Central memory CD8-positive, alpha-beta T cell (primary cell): ENCODE data around the gene PCDHGB1.
A peak's percentile ranks its signal among the peaks of the same experiment; 100 is the strongest.
"Not testable (repeated sequence)": the region's sequence is repeated elsewhere in the genome, so short reads cannot be mapped to it uniquely, and the experiment has no call there.

ENCODE experiments used
- ATAC-seq: fragments of 150-1000 bp; cut with Tn5 transposase; replicated peaks from 2 replicates; pipeline ENCODE4 v1.10.0; 2022; ENCODE audit warnings: mild to moderate bottlenecking, moderate FRiP score, moderate number of reproducible peaks; ENCODE audit not compliant: poor library complexity, severe bottlenecking; ENCODE audit errors: extremely low read depth
- DNase-seq, 2 donors: peaks; one replicate each; pipeline ENCODE4 v3.0.0; 2021; ENCODE audit warnings: low spot score in 2 of 2
- H3K27ac Mint-ChIP-seq: one replicate; pipeline ENCODE4 v1.8.0; 2022; ENCODE audit warnings: low read depth, mild to moderate bottlenecking, moderate library complexity, mixed read lengths
- H3K27me3 Mint-ChIP-seq: one replicate; pipeline ENCODE4 v1.8.0; 2022; ENCODE audit warnings: mixed read lengths
- H3K36me3 Mint-ChIP-seq: one replicate; pipeline ENCODE4 v1.8.0; 2022; ENCODE audit warnings: mild to moderate bottlenecking, moderate library complexity, mixed read lengths; ENCODE audit not compliant: insufficient read depth
- H3K4me1 Mint-ChIP-seq: one replicate; pipeline ENCODE4 v1.8.0; 2022; ENCODE audit warnings: mixed read lengths
- H3K4me3 Mint-ChIP-seq: one replicate; pipeline ENCODE4 v1.8.0; 2022; ENCODE audit warnings: mild to moderate bottlenecking, moderate library complexity, mixed read lengths
- H3K9me3 Mint-ChIP-seq: one replicate; pipeline ENCODE4 v1.8.0; 2022; ENCODE audit warnings: mixed read lengths

Gene PCDHGB1

DNA sequence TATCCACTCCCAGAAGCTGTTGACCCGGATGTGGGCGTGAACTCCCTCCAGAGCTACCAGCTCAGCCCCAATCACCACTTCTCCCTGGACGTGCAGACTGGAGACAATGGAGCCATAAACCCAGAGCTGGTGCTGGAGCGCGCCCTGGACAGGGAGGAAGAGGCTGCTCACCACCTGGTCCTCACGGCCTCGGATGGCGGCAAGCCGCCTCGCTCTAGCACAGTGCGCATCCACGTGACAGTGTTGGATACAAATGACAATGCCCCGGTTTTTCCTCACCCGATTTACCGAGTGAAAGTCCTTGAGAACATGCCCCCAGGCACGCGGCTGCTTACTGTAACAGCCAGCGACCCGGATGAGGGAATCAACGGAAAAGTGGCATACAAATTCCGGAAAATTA, 43.4 kb downstream of the PCDHGB1 start:
- DNase-seq = no peak
- H3K9me3 Mint-ChIP-seq = peaks cover 15% of the 10 kb centered on the region
- peaks cover 67% of the 10 kb centered on the region for H3K27me3 Mint-ChIP-seq
- no peak overlapping the region for H3K4me3 Mint-ChIP-seq
- no peak overlapping the region for H3K27ac Mint-ChIP-seq
- ATAC-seq = no peak
- H3K36me3 Mint-ChIP-seq = peaks cover 2% of the 10 kb centered on the region
- no peaks in the 10 kb centered on the region for H3K4me1 Mint-ChIP-seq

DNA sequence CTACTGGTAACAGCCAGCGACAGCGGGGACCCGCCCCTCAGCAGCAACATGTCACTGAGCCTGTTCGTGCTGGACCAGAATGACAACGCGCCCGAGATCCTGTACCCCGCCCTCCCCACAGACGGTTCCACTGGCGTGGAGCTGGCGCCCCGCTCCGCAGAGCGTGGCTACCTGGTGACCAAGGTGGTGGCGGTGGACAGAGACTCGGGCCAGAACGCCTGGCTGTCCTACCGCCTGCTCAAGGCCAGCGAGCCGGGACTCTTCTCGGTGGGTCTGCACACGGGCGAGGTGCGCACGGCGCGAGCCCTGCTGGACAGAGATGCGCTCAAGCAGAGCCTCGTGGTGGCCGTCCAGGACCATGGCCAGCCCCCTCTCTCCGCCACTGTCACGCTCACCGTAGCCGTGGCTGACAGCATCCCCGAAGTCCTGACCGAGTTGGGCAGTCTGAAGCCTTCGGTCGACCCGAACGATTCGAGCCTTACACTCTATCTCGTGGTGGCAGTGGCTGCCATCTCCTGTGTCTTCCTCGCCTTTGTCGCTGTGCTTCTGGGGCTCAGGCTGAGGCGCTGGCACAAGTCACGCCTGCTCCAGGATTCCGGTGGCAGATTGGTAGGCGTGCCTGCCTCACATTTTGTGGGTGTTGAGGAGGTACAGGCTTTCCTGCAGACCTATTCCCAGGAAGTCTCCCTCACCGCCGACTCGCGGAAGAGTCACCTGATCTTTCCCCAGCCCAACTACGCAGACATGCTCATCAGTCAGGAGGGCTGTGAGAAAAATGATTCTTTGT, 44.7 kb downstream of the PCDHGB1 start:
- not testable (repeated sequence) for H3K36me3 Mint-ChIP-seq, ATAC-seq, H3K4me1 Mint-ChIP-seq, H3K4me3 Mint-ChIP-seq, H3K27ac Mint-ChIP-seq, DNase-seq
- Mint-ChIP-seq H3K27me3 (peaks cover 57% of the 10 kb centered on the region), H3K9me3 (peaks cover 11% of the 10 kb centered on the region)

DNA sequence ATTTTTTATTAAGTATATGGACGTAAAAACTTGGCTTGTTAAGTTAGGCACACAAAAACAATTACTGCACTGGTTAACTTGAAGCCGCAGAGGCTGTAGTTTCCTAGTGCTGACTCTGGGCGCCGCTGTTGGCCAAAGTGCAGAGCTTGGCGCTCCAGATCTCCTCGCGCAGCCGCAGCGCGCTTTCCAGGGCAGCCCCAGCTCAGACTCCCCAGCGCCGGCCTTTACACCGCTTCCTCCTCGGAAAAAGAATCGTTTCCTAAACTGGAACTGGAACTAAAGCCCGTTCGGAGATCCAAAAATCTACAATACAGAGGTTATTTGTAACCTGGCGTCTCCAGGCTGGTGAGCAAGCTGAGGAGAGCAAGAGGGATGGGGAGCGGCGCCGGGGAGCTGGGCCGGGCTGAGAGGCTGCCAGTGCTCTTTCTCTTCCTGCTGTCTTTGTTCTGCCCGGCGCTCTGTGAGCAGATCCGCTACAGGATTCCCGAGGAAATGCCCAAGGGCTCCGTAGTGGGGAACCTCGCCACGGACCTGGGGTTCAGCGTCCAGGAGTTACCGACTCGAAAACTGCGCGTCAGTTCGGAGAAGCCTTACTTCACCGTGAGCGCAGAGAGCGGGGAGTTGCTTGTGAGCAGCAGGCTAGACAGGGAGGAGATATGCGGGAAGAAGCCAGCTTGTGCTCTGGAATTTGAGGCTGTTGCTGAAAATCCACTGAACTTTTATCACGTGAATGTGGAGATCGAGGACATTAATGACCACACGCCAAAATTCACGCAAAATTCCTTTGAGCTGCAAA, 48.1 kb downstream of the PCDHGB1 start, which contains the start of gene PCDHGB5:
Gene PCDHGB5 (plus strand): TSS at position 192 of the 796 bp plus-strand sequence. CDS start 181 bp downstream, at position 373.
- H3K4me1 Mint-ChIP-seq, H3K36me3 Mint-ChIP-seq, DNase-seq, H3K9me3 Mint-ChIP-seq, H3K4me3 Mint-ChIP-seq, H3K27ac Mint-ChIP-seq: not testable (repeated sequence)
- H3K27me3 Mint-ChIP-seq = peaks cover 55% of the 10 kb centered on the region
- peak; percentile 46 for ATAC-seq

DNA sequence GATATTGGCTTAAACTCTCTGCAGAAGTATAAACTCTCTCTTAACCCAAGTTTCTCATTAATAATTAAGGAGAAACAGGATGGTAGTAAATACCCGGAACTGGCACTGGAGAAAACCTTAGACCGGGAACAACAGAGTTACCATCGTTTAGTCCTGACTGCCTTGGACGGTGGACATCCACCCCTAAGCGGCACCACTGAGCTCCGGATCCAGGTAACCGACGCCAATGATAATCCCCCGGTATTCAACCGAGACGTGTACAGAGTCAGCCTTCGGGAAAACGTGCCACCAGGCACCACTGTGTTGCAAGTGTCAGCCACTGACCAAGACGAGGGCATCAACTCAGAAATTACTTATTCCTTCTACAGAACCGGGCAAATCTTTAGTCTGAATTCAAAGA, 48.7 kb downstream of the PCDHGB1 start:
- Mint-ChIP-seq H3K9me3 (peaks cover 6% of the 10 kb centered on the region), H3K4me1 (no peaks in the 10 kb centered on the region), H3K4me3 (no peak overlapping the region), H3K27me3 (peaks cover 61% of the 10 kb centered on the region), H3K27ac (no peak overlapping the region), H3K36me3 (no peaks in the 10 kb centered on the region)
- ATAC-seq (no peak), DNase-seq (no peak)

DNA sequence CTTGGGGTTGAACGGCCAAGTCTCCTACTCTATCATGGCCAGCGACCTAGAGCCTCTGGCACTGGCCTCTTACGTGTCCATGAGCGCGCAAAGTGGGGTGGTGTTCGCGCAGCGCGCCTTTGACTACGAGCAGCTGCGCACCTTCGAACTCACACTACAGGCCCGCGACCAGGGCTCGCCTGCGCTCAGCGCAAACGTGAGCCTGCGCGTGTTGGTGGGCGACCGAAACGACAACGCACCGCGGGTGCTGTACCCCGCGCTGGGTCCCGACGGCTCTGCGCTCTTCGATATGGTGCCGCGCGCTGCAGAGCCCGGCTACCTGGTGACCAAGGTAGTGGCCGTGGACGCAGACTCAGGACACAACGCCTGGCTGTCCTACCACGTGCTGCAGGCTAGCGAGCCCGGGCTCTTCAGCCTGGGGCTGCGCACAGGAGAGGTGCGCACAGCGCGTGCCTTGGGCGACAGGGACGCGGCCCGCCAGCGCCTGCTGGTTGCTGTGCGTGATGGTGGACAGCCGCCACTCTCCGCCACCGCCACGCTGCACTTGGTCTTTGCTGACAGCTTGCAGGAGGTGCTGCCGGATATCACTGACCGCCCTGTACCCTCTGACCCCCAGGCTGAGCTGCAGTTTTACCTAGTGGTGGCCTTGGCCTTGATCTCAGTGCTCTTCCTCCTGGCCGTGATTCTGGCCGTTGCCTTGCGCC, 49.8 kb downstream of the PCDHGB1 start:
- Mint-ChIP-seq H3K4me1 (no peaks in the 10 kb centered on the region), H3K4me3 (no peak overlapping the region), H3K36me3 (peaks cover 3% of the 10 kb centered on the region), H3K27me3 (peaks cover 68% of the 10 kb centered on the region), H3K9me3 (peaks cover 6% of the 10 kb centered on the region), H3K27ac (no peak overlapping the region)
- no peak for ATAC-seq
- DNase-seq = no peak
